Activated CD4-positive, alpha-beta T cell treated with anti-CD3 and anti-CD28 coated beads, Interleukin-2, Interleukin-4, amounts not matched to agents 100 ng/mL and 50 ng/mL, durations not matched to agents 16 hours and 8 hours (primary cell): ENCODE results near the gene FBLN7.
A peak's percentile ranks its signal among the peaks of the same experiment; 100 is the strongest.
"Not testable (repeated sequence)": the region's sequence is repeated elsewhere in the genome, so short reads cannot be mapped to it uniquely, and the experiment has no call there.

ENCODE experiments used
- DNase-seq: peaks from one replicate; pipeline ENCODE4 v3.0.0-alpha.2; 2020; ENCODE audit warnings: low spot score

The FBLN7 gene

GRCh38 chr2:112184121-112184520, 45.9 kb downstream of the FBLN7 start:
- no peak for DNase-seq

- no peak for DNase-seq
Measured at GRCh38 chr2:112185131-112185530, 46.9 kb downstream of the FBLN7 start.

- no peak for DNase-seq
Measured at GRCh38 chr2:112187046-112187715, 49.0 kb downstream of the FBLN7 start.

GRCh38 chr2:112187805-112188596, 49.8 kb downstream of the FBLN7 start:
- peak; percentile 78 for DNase-seq

GRCh38 chr2:112189001-112189556, 50.9 kb downstream of the FBLN7 start:
- no peak for DNase-seq

- DNase-seq = no peak
Measured at GRCh38 chr2:112194028-112194427, 55.8 kb downstream of the FBLN7 start.

GRCh38 chr2:112194482-112194881, 56.3 kb downstream of the FBLN7 start:
- no peak for DNase-seq

GRCh38 chr2:112195167-112195766, 57.1 kb downstream of the FBLN7 start:
- no peak for DNase-seq

GRCh38 chr2:112195950-112196349, 57.8 kb downstream of the FBLN7 start:
- DNase-seq = no peak

GRCh38 chr2:112197868-112198267, 59.7 kb downstream of the FBLN7 start:
- no peak for DNase-seq

- no peak for DNase-seq
Measured at GRCh38 chr2:112198780-112199179, 60.6 kb downstream of the FBLN7 start.

- no peak for DNase-seq
Measured at GRCh38 chr2:112199188-112199587, 61.0 kb downstream of the FBLN7 start.

GRCh38 chr2:112201696-112202430, 63.7 kb downstream of the FBLN7 start:
- no peak for DNase-seq

GRCh38 chr2:112204411-112204810, 66.2 kb downstream of the FBLN7 start:
- no peak for DNase-seq

GRCh38 chr2:112207905-112208304, 69.7 kb downstream of the FBLN7 start:
- not testable (repeated sequence) for DNase-seq

GRCh38 chr2:112216167-112216566, 78.0 kb downstream of the FBLN7 start:
- no peak for DNase-seq

GRCh38 chr2:112217854-112218253, 79.7 kb downstream of the FBLN7 start:
- DNase-seq = no peak

GRCh38 chr2:112220186-112220585, 82.0 kb downstream of the FBLN7 start:
- no peak for DNase-seq

GRCh38 chr2:112220831-112221230, 82.6 kb downstream of the FBLN7 start:
- DNase-seq = no peak

GRCh38 chr2:112229348-112229747, 91.2 kb downstream of the FBLN7 start:
- DNase-seq = no peak

- no peak for DNase-seq
Measured at GRCh38 chr2:112230371-112230770, 92.2 kb downstream of the FBLN7 start.
